ENCODE data around the gene DRAXIN.

DRAXIN gene

GRCh38 chr1:11771481-11772043, 80.1 kb downstream of the DRAXIN start:
- POLR2A ChIA-PET: interaction anchor here (1.0 kb wide), 1 partner anchor 137 kb away, joined by 3 read pairs; no protein-coding TSS in a partner anchor
- no peaks in the 10 kb centered on the region for H3K9me3 ChIP-seq (ENCODE audit: control insufficient read depth, insufficient read depth, low read depth, low read length)
- CTCF ChIA-PET: interaction anchor here (1.1 kb wide), 1 partner anchor 14 kb away, joined by 3 read pairs; no protein-coding TSS in a partner anchor
- no peak overlapping the region for H3K4me3 ChIP-seq (ENCODE audit: low read depth, low read length)
- H3K4me1 ChIP-seq (ENCODE audit: control insufficient read depth, insufficient read depth, low read length): no peaks in the 10 kb centered on the region
- no peaks in the 10 kb centered on the region for H3K36me3 ChIP-seq (ENCODE audit: control insufficient read depth in 2 of 2, insufficient read depth in 1 of 2, low read length in 2 of 2)
- H3K27ac ChIP-seq (ENCODE audit: extremely low read depth, low read depth, low read length): no peak overlapping the region
- TF ChIP-seq ZNF174 (tag by site-specific recombination; IDR thresholded peaks at IDR 0.05) (no peak), SALL2 (tag by site-specific recombination; IDR thresholded peaks at IDR 0.05; ENCODE audit: borderline replicate concordance) (no peak), ZNF692 (tag by site-specific recombination; IDR thresholded peaks at IDR 0.05) (no peak), ZNF391 (tag by site-specific recombination; IDR thresholded peaks at IDR 0.05; ENCODE audit: borderline replicate concordance, low read depth) (no peak), ZBTB20 (tag by site-specific recombination; IDR thresholded peaks at IDR 0.05) (no peak), ZNF513 (tag by site-specific recombination; IDR thresholded peaks at IDR 0.05) (no peak), IKZF3 (tag by site-specific recombination; IDR thresholded peaks at IDR 0.05) (no peak), BCL6B (tag by site-specific recombination; IDR thresholded peaks at IDR 0.05) (no peak), PATZ1 (tag by site-specific recombination; IDR thresholded peaks at IDR 0.05) (no peak), ZFP3 (tag by site-specific recombination; IDR thresholded peaks at IDR 0.05; ENCODE audit: low read depth) (no peak), GLIS1 (tag by site-specific recombination; IDR thresholded peaks at IDR 0.05) (no peak), MYNN (tag by site-specific recombination; IDR thresholded peaks at IDR 0.05; ENCODE audit: borderline replicate concordance) (no peak), ZNF10 (tag by site-specific recombination; IDR thresholded peaks at IDR 0.05) (no peak), HOXD13 (CRISPR knock-in tag; IDR thresholded peaks at IDR 0.05; ENCODE audit: borderline replicate concordance) (no peak), EGR2 (tag by site-specific recombination; IDR thresholded peaks at IDR 0.05; ENCODE audit: low read depth) (no peak), ZNF777 (tag by site-specific recombination; IDR thresholded peaks at IDR 0.05; ENCODE audit: borderline replicate concordance) (no peak), ZSCAN16 (tag by site-specific recombination; IDR thresholded peaks at IDR 0.05) (no peak)

- POLR2A ChIA-PET: no interaction called here
- Histone ChIP-seq H3K4me3 (ENCODE audit: low read depth, low read length) (no peak overlapping the region), H3K36me3 (ENCODE audit: control insufficient read depth in 2 of 2, insufficient read depth in 1 of 2, low read length in 2 of 2) (no peaks in the 10 kb centered on the region), H3K9me3 (ENCODE audit: control insufficient read depth, insufficient read depth, low read depth, low read length) (no peaks in the 10 kb centered on the region), H3K27ac (ENCODE audit: extremely low read depth, low read depth, low read length) (no peak overlapping the region), H3K4me1 (ENCODE audit: control insufficient read depth, insufficient read depth, low read length) (no peaks in the 10 kb centered on the region)
- TF ChIP-seq PRDM1 (tag by site-specific recombination; IDR thresholded peaks at IDR 0.05) (no peak), ZBTB17 (tag by site-specific recombination; IDR thresholded peaks at IDR 0.05) (peak; percentile 87)
- CTCF ChIA-PET: interaction anchor here (0.9 kb wide), 1 partner anchor 12 kb away, joined by 3 read pairs; no protein-coding TSS in a partner anchor
Measured at GRCh38 chr1:11772458-11772857, 80.9 kb downstream of the DRAXIN start.

All from HEK293 (cell line).